ENCODE results near the gene ANKRD44.

GRCh38 chr2:197340591-197340990, 30.0 kb upstream of the ANKRD44 start:
- TF ChIP-seq CTCF (IDR thresholded peaks at IDR 0.05) (no peak), POLR2A (IDR thresholded peaks at IDR 0.05) (no peak)
